ENCODE results near the gene ATP10B. TPM values are rescaled to one million over a fixed set of nuclear protein-coding genes. Genes with fewer than 3 reads are reported as not detected.

Gene ATP10B
- total and polyA plus RNA-seq, 2 of the 13 experiments (the other 11 are each of a cell fraction or from before 2014, with no cell fraction given) = not detected

GRCh38 chr5:160887780-160888179 is 35.8 kb upstream of the ATP10B start (continued):
- peak; percentile 81 for TF ChIP-seq ZNF331 (CRISPR knock-in tag; IDR thresholded peaks at IDR 0.05)
- peak; percentile 51; the same call in 1 of the 2 replicates for TF ChIP-seq RXRA (CRISPR knock-in tag; IDR thresholded peaks at IDR 0.05)
- peak; percentile 62; the same call in 1 of the 2 replicates for TF ChIP-seq POGK (CRISPR knock-in tag; conservative IDR thresholded peaks at IDR 0.05)
- TF ChIP-seq, protein P1, sequence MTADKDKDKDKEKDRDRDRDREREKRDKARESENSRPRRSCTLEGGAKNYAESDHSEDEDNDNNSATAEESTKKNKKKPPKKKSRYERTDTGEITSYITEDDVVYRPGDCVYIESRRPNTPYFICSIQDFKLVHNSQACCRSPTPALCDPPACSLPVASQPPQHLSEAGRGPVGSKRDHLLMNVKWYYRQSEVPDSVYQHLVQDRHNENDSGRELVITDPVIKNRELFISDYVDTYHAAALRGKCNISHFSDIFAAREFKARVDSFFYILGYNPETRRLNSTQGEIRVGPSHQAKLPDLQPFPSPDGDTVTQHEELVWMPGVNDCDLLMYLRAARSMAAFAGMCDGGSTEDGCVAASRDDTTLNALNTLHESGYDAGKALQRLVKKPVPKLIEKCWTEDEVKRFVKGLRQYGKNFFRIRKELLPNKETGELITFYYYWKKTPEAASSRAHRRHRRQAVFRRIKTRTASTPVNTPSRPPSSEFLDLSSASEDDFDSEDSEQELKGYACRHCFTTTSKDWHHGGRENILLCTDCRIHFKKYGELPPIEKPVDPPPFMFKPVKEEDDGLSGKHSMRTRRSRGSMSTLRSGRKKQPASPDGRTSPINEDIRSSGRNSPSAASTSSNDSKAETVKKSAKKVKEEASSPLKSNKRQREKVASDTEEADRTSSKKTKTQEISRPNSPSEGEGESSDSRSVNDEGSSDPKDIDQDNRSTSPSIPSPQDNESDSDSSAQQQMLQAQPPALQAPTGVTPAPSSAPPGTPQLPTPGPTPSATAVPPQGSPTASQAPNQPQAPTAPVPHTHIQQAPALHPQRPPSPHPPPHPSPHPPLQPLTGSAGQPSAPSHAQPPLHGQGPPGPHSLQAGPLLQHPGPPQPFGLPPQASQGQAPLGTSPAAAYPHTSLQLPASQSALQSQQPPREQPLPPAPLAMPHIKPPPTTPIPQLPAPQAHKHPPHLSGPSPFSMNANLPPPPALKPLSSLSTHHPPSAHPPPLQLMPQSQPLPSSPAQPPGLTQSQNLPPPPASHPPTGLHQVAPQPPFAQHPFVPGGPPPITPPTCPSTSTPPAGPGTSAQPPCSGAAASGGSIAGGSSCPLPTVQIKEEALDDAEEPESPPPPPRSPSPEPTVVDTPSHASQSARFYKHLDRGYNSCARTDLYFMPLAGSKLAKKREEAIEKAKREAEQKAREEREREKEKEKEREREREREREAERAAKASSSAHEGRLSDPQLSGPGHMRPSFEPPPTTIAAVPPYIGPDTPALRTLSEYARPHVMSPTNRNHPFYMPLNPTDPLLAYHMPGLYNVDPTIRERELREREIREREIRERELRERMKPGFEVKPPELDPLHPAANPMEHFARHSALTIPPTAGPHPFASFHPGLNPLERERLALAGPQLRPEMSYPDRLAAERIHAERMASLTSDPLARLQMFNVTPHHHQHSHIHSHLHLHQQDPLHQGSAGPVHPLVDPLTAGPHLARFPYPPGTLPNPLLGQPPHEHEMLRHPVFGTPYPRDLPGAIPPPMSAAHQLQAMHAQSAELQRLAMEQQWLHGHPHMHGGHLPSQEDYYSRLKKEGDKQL (CRISPR knock-in tag; IDR thresholded peaks at IDR 0.05; ENCODE audit: low read depth) = peak; percentile 88
- TF ChIP-seq MIER3 (CRISPR knock-in tag; IDR thresholded peaks at IDR 0.05; ENCODE audit: borderline replicate concordance) = peak; percentile 54; the same call in 1 of the 2 replicates
- TF ChIP-seq CCDC6 (CRISPR knock-in tag; IDR thresholded peaks at IDR 0.05) = no peak
- 0 out of 2 replicates have a peak, but pooled peaks have one; percentile 26 for TF ChIP-seq ATF1 (CRISPR knock-in tag; IDR thresholded peaks at IDR 0.05)
- peak; percentile 50; the same call in 1 of the 2 replicates for TF ChIP-seq ZBTB34 (CRISPR knock-in tag; IDR thresholded peaks at IDR 0.05)
